GOT3 (cell line): ENCODE results near the gene SLA2.
"Not testable (repeated sequence)": the region's sequence is repeated elsewhere in the genome, so short reads cannot be mapped to it uniquely, and the experiment has no call there.

Experiments used
- DNase-seq: peaks from one replicate; lab custom pipeline; 2025; ENCODE audit warnings: mixed read lengths; lab: John Stamatoyannopoulos, UW

Gene SLA2

DNA sequence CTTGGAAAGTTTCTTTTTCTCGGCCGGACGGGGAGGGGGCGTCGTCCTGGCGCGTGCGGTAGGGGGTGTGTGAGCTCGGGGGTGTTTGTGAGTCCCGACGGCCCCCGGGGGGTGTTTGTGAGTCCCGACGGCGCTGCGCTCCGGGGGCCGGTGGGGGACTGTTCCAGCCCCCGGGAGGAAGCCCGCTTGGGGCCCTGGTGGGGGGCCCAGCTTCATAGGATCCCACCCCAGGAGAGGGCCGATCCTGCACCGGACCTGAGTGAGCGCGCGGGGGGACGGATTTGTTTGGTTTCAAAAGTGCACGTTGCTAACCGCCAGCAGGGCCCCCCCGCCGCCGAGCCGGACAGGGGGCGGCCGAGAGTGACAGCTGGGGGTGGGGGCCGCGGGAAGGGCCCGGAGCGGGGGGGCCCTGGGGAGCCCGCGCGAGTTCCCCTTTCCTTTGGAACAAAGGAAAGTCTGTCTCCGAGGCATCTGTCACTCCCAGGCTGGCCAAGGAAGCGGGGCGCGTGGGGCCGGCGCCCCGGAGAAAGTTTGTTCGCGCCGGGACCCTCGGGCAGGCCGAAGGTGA, 72.1 kb downstream of the SLA2 start:
- DNase-seq = no peak

DNA sequence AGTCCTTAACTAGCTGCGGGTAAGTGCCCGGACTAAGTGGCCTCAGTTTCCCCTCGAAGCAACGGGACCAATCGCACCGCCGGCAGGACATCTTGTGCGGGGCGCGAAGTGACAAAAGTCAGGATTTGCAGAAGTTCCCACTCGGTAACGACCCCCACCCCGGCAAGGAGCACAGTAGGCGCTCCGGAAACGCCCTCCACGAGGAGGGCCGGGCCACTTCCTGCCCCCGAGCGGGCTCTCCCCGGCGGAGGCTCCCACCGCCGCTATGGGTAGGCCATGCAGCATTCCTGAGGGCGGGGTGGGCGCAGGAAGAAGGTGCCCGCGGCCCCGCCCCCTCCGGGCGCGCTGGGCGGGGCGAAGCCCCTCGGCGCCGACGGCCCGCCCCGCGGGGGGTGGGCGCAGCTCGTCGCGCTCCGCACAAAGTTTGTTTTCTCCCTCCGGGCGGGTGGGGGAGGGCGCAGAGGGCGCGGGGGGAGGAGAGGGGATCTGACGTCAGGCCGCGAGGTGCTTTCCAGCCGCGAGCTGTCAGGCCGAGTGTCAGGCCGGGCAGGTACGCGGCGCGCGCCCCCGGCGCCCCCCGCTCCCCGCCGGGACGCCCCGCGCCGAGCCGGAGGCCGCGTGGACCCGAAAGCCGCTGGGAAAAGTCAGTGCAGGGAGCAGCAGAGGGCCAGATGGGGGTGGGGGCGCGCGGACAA, 72.7 kb downstream of the SLA2 start, which contains the start of gene TGIF2:
TSS of gene TGIF2 (plus strand) at position 495 of the 695 bp plus-strand sequence. CDS start 5,178 bp downstream, outside the sequence.
- peak; percentile 36 for DNase-seq

DNA sequence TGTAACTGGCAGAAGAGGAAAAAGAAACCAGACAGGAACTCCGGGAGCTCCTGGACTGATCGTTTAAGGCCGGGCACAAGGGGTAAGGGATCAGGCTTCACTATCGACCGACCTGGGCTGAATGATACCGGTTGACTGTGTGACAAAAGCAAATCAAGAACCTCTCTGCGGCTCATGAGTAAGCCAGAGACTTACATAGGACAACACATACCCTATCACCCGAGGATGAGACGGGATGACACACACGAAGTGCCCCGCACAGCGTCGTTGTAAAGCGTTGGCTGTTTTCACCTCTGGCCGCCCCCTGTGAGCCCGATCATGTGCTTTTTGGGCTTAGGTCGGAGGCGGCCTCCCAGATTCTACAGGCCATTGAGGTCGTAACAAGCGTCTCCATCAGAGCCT, 73.3 kb downstream of the SLA2 start:
- DNase-seq = no peak

DNA sequence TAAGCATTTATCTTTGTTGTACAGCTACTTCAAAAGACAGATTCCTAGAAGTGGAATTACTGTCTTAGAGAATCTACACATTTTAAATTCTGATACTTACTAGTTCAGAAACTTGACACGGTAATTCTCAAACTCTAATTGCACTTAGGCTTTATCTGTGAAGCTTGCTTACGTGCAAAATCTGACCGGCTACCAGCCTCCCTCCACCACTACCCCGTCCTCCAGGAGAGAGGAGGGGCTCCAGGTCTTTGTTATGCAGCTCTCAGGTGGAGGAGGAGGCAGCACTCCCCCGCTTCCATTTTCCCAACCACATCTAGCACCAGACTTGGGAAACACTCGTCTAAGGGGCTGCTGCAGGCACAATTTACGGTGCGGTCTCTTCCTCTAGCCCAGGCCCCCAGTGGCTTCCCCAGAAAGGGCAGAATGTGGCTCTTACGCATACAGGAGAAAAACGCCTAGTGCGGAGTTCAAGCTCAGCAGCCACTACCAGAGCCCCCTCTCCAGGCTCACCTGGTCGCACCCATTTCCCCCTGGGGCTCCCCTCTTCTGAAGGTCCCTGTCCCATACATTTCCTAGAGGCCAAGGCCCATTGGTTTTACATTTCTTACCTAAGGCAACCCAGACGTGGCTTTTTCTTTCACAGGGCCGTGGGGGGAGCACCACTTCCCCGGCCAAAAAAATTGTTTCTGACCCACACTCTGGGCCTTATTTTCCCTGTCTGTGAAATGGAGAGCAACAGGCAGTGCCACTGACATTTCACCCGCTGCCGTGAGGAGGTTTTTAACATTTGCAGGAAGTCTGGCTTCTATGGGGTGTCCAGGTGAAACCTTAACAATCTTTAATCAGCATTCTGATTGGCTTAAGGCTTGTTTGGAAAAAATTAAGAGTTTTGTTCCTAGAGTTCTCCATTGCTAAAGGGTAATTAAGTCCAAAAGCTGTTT, 74.2 kb downstream of the SLA2 start:
- no peak for DNase-seq

DNA sequence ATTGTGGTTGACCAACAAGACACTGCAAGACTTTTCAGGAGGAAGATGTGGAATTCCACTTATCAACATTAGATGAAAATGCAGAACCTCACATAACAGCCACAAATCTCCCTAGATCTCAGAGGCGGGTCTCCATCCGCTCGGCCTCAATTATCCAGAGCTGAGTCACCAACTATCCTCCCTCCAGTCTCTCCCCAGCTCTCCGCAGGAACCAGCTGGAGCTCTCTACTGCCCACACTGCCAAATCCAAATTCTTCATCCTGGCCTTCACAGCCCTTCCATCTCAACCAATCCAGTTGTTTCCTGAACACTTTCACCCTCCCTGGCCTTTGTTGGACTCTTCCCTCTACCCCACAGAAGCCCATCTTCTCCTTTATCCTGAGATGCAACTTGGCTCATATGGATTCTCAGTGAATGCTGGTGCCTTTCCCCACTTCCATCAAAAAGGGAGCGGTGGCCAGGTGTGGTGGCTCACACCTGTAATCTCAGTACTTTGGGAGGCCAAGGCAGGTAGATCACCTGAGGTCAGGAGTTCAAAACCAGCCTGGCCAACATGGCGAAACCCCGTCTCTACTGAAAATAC, 76.1 kb downstream of the SLA2 start:
- no peak for DNase-seq

DNA sequence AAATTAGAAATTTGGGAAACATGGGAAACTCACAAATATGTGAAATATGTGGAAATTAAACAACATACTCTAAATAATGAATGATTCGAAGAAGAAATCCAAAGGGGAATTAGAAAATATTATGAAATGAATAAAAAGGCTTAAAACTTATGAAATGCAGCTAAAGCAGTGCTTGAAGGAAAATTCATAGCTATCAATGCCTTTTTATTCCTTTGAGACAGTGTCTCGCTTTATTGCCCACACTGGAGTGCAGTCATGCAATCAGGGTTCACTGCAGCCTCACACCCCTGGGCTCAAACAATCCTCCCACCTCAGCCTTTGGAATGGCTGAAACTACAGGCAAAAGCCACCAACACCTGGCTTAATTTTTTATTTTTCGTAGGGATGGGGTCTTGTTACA, 80.5 kb downstream of the SLA2 start:
- no peak for DNase-seq

- not testable (repeated sequence) for DNase-seq
Observed at GRCh38 chr20:36564726-36565121, 81.3 kb downstream of the SLA2 start.

DNA sequence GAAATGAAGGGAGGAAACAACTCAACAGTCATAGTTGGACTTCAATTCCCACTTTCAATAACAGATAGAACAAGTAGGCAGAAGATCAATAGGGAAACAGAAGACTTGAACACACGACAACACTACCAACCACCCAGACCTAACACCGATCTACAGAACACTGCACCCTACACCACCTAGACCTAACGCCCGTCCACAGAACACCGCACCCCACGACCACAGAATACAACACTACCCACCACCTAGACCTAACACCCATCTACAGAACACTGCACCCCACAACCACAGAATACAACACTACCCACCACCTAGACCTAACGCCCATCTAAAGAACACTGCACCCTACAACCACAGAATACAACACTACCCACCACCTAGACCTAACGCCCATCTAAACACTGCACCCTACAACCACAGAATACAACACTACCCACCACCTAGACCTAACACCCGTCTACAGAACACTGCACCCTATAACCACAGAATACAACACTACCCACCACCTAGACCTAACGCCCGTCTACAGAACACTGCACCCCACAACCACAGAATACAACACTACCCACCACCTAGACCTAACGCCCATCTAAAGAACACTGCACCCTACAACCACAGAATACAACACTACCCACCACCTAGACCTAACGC, 81.8 kb downstream of the SLA2 start:
- DNase-seq = not testable (repeated sequence)

GRCh38 chr20:36563374-36563773, 82.6 kb downstream of the SLA2 start:
- no peak for DNase-seq

- no peak for DNase-seq
Observed at GRCh38 chr20:36562724-36563123, 83.3 kb downstream of the SLA2 start.
